Measurements from ENCODE around the gene SNX32. TPM values are rescaled to one million over a fixed set of nuclear protein-coding genes. Genes with fewer than 3 reads are reported as not detected.

The SNX32 gene
- total and polyA plus RNA-seq, 9 of the 15 experiments (the other 6 are each of a cell fraction or from before 2014, with no cell fraction given) = 0.03 TPM; not detected in 7

- TF ChIP-seq TSHZ1 (CRISPR knock-in tag; IDR thresholded peaks at IDR 0.05) (no peak), CREB5 (CRISPR knock-in tag; IDR thresholded peaks at IDR 0.05) (no peak), ZNF224 (CRISPR knock-in tag; IDR thresholded peaks at IDR 0.05) (no peak), RBFOX2 (IDR thresholded peaks at IDR 0.05; ENCODE audit: low read depth, low read length) (peak; percentile 47), ZNF133 (CRISPR knock-in tag; IDR thresholded peaks at IDR 0.05) (no peak), BRD4 (IDR thresholded peaks at IDR 0.05) (peak; percentile 91), TAF7 (tag; IDR thresholded peaks at IDR 0.05) (peak; percentile 63), HLTF (IDR thresholded peaks at IDR 0.05) (peak; percentile 82; the same call in 1 of the 2 replicates), MCM3 (IDR thresholded peaks at IDR 0.05) (no peak), MNT (conservative IDR thresholded peaks at IDR 0.05) (no peak), BRD9 (IDR thresholded peaks at IDR 0.05; ENCODE audit: low read depth, partially characterized antibody) (peak; percentile 92), POLR3A (IDR thresholded peaks at IDR 0.05; ENCODE audit: borderline replicate concordance, extremely low read depth, insufficient read depth, insufficient read length) (no peak), ELK1 (CRISPR knock-in tag; IDR thresholded peaks at IDR 0.05) (no peak), TEAD1 (CRISPR knock-in tag; IDR thresholded peaks at IDR 0.05) (0 out of 4 replicates have a peak, but pooled peaks of 1 of the 2 experiments have one; percentile 15), TAL1 (IDR thresholded peaks at IDR 0.05) (no peak), MEF2D (tag; conservative IDR thresholded peaks at IDR 0.05; ENCODE audit: low read depth) (peak; percentile 55; the same call in 1 of the 2 replicates)
- TF ChIP-seq, protein P1, sequence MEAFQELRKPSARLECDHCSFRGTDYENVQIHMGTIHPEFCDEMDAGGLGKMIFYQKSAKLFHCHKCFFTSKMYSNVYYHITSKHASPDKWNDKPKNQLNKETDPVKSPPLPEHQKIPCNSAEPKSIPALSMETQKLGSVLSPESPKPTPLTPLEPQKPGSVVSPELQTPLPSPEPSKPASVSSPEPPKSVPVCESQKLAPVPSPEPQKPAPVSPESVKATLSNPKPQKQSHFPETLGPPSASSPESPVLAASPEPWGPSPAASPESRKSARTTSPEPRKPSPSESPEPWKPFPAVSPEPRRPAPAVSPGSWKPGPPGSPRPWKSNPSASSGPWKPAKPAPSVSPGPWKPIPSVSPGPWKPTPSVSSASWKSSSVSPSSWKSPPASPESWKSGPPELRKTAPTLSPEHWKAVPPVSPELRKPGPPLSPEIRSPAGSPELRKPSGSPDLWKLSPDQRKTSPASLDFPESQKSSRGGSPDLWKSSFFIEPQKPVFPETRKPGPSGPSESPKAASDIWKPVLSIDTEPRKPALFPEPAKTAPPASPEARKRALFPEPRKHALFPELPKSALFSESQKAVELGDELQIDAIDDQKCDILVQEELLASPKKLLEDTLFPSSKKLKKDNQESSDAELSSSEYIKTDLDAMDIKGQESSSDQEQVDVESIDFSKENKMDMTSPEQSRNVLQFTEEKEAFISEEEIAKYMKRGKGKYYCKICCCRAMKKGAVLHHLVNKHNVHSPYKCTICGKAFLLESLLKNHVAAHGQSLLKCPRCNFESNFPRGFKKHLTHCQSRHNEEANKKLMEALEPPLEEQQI (IDR thresholded peaks at IDR 0.05) = no peak
These were observed 26.1 kb downstream of the SNX32 start (continued) for GRCh38 chr11:65859812-65860277.
